HepG2 (cell line): ENCODE data around the gene MMP24OS. TPM values are rescaled to one million over a fixed set of nuclear protein-coding genes. Genes with fewer than 3 reads are reported as not detected.

ENCODE experiments used
- DDIT3 ChIP-seq: sonication (generic); formaldehyde crosslinking; IDR thresholded peaks from 2 replicates; pipeline ENCODE4 v1.4.0; 2020; ENCODE audit warnings: mild to moderate bottlenecking, missing genetic modification reagents
- DR1 ChIP-seq: sonication (generic); formaldehyde crosslinking; IDR thresholded peaks from 2 replicates; pipeline ENCODE4 v1.8.0; 2021; ENCODE audit warnings: mild to moderate bottlenecking, missing genetic modification reagents, inconsistent platforms
- HNRNPL ChIP-seq: fragments of 200-400 bp; formaldehyde crosslinking; IDR thresholded peaks from 2 replicates; pipeline ENCODE4 v1.6.1; 2017; ENCODE audit warnings: mild to moderate bottlenecking, low read depth, low read length
- IKZF1 ChIP-seq: fragments of 450-650 bp; IDR thresholded peaks from 2 replicates; pipeline ENCODE4 v1.7.1; 2016
- IKZF4 ChIP-seq: sonication (generic); formaldehyde crosslinking; IDR thresholded peaks from 2 replicates; pipeline ENCODE4 v1.5.1; 2020; ENCODE audit warnings: borderline replicate concordance, mild to moderate bottlenecking, low read depth, missing genetic modification reagents; ENCODE audit errors: not compliant biosample characterization
- JUNB ChIP-seq: sonication (generic); formaldehyde crosslinking; IDR thresholded peaks from 2 replicates; pipeline ENCODE4 v1.8.0; 2022; ENCODE audit warnings: missing genetic modification reagents, mild to moderate bottlenecking, borderline replicate concordance
- KLF16 ChIP-seq, 2 experiments: sonication (generic) in 1 of 2; formaldehyde crosslinking in 1 of 2; IDR thresholded peaks; 2 replicates each; pipeline versions ENCODE4 v1.6.1 to v1.8.0; 2016 to 2023; ENCODE audit warnings: missing genetic modification reagents in 2 of 2, missing compliant biosample characterization in 1 of 2
- MLX ChIP-seq: IDR thresholded peaks from 2 replicates; pipeline ENCODE4 v1.6.1; 2016
- NR2F1 ChIP-seq, 2 experiments: fragments of 450-650 bp in 1 of 2; formaldehyde crosslinking in 1 of 2; IDR thresholded peaks; 2 replicates each; pipeline versions ENCODE4 v1.5.0 to v1.6.1; 2016 to 2020; ENCODE audit warnings: mild to moderate bottlenecking in 1 of 2, missing compliant biosample characterization in 1 of 2, missing genetic modification reagents in 1 of 2, moderate library complexity in 1 of 2
- PREB ChIP-seq: sonication (generic); formaldehyde crosslinking; IDR thresholded peaks from 2 replicates; pipeline ENCODE4 v1.4.0; 2020; ENCODE audit warnings: missing genetic modification reagents
- PTBP1 ChIP-seq: fragments of 200-400 bp; formaldehyde crosslinking; IDR thresholded peaks from 2 replicates; pipeline ENCODE4 v1.6.1; 2018; ENCODE audit warnings: low read length, low read depth; ENCODE audit not compliant: poor library complexity, severe bottlenecking
- STAG1 ChIP-seq: sonication (generic); formaldehyde crosslinking; IDR thresholded peaks from 2 replicates; pipeline ENCODE4 v1.4.0; 2020; ENCODE audit warnings: missing genetic modification reagents
- ZBTB20 ChIP-seq: sonication (generic); formaldehyde crosslinking; IDR thresholded peaks from 2 replicates; pipeline ENCODE4 v1.8.1; 2023; ENCODE audit warnings: missing genetic modification reagents, low read depth, mild to moderate bottlenecking, borderline replicate concordance
- ZMYM2 ChIP-seq: sonication (generic); formaldehyde crosslinking; IDR thresholded peaks from 2 replicates; pipeline ENCODE4 v1.8.0; 2022; ENCODE audit warnings: mild to moderate bottlenecking, missing genetic modification reagents
- ZNF407 ChIP-seq: sonication (generic); formaldehyde crosslinking; IDR thresholded peaks from one replicate; pipeline ENCODE4 v1.5.1; 2020; ENCODE audit warnings: mild to moderate bottlenecking, missing genetic modification reagents; ENCODE audit errors: not compliant biosample characterization
- ZNF747 ChIP-seq: sonication (generic); formaldehyde crosslinking; IDR thresholded peaks from 2 replicates; pipeline ENCODE4 v1.8.1; 2023; ENCODE audit warnings: missing genetic modification reagents, mild to moderate bottlenecking, borderline replicate concordance
- polyA plus RNA-seq, 8 experiments: library from polyadenylated mRNA; depleted of rRNA in 3 of 8; stranded (reverse) in 7 of 8; unstranded in 1 of 8; fragments of >200 nt; fragmentation: Illumina TruSeq in 4 of 8; extraction: Trizol in 4 of 8; gene quantifications; 2 replicates each; pipeline versions ENCODE4 v1.2.1 to v1.2.3, GENCODE V29; 2011 to 2016; ENCODE audit warnings: low read depth in 4 of 8, missing spikeins in 1 of 8, mixed read lengths in 1 of 8; ENCODE audit not compliant: insufficient read depth in 1 of 8
- total RNA-seq, 5 experiments: library from RNA; depleted of rRNA; stranded (reverse); fragments of >200 nt; fragmentation: Illumina TruSeq; extraction: Trizol; gene quantifications; 2 replicates each; pipeline ENCODE4 v1.2.3, GENCODE V29; 2016; ENCODE audit warnings: low read depth in 1 of 5

Gene MMP24OS
- total and polyA plus RNA-seq, 2 of the 13 experiments (the other 11 are each of a cell fraction or from before 2014, with no cell fraction given), result 6.0 to 8.5 TPM

GRCh38 chr20:35305682-35306556 lies 28.0 kb upstream of the MMP24OS start (continued):
- TF ChIP-seq ZNF407 (CRISPR knock-in tag) (no peak), STAG1 (CRISPR knock-in tag) (no peak; the same call in 1 of the 2 replicates), ZMYM2 (CRISPR knock-in tag) (peak; percentile 31; the same call in 1 of the 2 replicates), KLF16 (CRISPR knock-in tag; IDR thresholded peaks at IDR 0.05) (peak in 1 of 2 experiments; percentile 86; a peak in 2 of 4 replicates), HNRNPL (no peak), ZBTB20 (no peak), MLX (CRISPR knock-in tag) (peak; percentile 81), IKZF1 (no peak), DR1 (CRISPR knock-in tag) (no peak), NR2F1 (CRISPR knock-in tag; IDR thresholded peaks at IDR 0.05) (peak; percentile 76 to 86; a peak in 3 of 4 replicates), DDIT3 (CRISPR knock-in tag) (no peak), ZNF747 (CRISPR knock-in tag) (no peak), PREB (no peak), JUNB (CRISPR knock-in tag) (peak; percentile 85; the same call in 1 of the 2 replicates), PTBP1 (no peak), IKZF4 (CRISPR knock-in tag) (no peak)
